Stimulated activated CD4-positive, alpha-beta T cell treated with anti-CD3 and anti-CD28 coated beads, Interleukin-2, amount 100 ng/mL, for 4 hours (primary cell): ENCODE results near the gene SCP2.
"Not testable (repeated sequence)": the region's sequence is repeated elsewhere in the genome, so short reads cannot be mapped to it uniquely, and the experiment has no call there.

ENCODE experiments used
- DNase-seq: peaks from one replicate; pipeline ENCODE4 v3.0.0-alpha.2; 2020; ENCODE audit warnings: low read depth

Gene SCP2

DNA sequence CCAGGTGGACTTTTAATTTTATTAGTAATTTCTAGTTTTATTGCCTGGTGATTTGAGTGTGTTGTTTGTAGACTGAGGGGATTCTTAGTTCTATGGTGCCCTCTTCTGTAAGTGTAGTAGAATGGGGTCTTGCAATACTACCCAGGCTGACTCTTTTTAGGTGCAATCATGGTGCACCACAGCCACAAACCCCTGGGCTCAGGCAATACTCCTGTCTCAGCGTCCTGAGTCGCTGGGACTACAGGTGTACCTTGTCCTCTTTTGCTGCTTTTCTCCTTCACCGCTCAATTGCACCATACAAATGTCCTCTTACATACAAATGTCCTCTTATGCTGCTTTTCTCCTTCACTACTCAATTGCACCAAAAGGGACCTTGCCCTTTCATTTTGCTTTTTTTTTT lies 43.1 kb downstream of the SCP2 start:
- DNase-seq: no peak

DNA sequence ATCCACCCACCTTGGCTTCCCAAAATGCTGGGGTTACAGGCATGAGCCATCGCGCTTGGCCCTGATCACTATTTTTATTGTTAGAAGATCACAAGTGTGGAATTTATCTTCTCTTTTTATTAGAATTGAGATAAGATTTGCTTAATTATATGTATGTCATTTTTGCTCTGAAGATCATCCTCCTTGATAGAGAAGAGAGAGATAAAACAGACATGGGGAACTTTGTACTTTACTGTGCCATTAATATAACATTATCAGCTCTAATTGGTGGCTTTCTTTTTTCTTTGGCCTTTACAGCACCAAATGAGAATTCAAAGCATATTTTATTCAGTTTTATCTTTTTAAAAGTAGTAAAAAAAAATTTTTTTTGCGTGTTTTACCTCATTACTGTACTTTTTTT lies 46.8 kb downstream of the SCP2 start:
- no peak for DNase-seq

DNA sequence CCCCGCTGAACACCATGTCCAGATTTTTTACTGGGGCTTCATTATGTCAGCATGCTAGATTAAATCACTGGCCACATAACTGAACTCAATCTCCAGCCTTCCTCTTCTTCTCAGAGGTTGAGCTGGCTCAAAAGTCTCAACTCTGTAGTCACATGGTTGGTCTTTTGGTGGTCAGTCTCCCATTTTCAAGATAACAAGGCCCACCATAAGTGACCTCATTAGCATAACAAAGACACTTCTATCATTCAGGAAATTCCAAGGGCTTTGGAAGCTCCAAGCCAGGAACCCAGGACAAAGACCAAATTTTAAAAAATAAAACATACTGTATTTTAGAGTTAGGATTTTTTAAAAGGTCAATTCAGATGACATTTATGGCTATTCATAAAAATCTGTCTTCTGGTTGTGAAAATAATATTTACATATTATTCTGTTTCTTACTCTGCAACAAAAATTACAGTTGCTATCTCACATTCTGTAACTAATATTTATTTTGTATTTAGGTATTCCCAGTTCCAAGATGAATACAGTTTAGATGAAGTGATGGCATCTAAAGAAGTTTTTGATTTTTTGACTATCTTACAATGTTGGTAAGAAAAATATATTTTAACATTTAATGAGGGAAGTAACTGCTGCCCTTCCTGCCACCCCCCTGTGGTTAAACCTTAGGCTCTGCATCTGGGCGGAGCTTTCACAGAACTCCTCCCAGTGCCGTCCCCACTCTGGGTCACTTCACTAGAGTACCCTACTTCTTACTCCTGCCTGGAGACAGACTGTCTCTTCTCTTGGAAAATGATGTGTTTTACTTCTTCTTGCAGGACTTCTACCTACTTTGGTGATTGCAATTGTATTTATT lies 49.3 kb downstream of the SCP2 start:
- DNase-seq: no peak

DNA sequence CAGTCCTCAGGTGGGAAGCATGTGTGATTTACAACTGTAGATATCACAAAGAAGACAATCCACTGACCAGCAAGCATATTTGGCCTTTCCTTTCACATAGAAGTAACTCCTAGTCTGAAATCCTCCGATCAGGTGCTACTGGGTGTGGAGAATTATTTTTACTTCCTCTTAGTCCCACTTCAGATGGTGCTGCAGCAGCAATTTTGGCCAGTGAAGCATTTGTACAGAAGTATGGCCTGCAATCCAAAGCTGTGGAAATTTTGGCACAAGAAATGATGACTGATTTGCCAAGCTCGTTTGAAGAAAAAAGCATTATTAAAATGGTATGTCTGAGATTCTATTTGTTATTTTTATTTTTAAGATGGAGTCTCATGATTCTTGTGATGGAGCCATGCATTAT lies 51.0 kb downstream of the SCP2 start:
- DNase-seq: no peak

DNA sequence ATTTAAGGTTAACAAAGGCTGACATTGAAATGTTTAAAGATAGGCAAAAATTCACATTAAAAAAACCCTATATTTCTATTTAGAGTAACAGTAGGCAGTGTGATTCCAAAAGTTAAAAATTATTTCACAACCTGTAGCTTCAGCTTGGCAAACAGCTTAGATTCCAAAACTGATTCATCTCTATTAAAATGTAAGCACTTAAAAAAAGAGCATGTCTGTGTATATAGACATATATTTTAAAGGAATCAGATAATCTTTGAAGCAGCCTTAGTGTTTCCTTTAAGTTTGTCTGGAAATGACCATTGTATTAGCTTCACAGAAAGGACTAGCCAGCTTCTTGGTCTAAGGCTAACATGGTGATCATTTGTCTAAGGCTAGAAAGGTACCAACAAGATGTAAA lies 65.7 kb downstream of the SCP2 start:
- not testable (repeated sequence) for DNase-seq

DNA sequence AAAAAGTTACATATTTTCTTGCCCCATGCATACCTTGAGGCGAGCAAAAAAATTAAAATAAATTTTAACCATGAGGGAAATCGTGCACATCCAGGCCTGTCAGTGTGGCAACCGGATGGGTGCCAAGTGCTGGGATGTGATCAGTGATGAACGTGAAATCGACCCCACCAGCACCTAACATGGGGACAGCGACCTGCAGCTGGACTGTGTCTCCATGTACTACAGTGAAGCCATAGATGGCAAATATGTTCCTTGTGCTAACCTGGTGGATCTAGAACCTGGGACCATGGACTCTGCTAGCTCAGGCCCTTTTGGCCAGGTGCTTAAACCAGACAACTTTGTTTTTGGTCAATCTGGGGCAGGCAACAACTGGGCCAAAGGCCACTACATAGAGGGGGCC lies 67.6 kb downstream of the SCP2 start:
- DNase-seq: no peak

DNA sequence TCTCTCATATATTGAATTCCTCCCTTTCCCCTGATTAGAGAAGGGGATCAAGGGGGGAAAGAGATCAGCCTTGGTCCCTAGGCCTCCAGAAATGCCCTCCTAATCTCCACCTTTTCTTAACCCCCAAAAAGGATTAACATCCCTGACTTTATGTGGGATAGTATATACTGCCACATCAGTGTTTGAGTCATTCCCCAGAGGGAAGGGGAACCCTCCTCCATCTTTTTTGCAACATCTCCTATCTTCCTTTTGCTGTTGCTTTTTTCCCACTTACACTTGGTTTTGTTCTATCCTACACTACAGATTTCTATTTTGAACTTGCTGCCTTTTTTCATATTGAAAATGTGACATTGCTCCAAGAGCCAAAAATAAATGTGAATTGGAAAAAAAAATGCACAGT lies 69.6 kb downstream of the SCP2 start:
- no peak for DNase-seq

DNA sequence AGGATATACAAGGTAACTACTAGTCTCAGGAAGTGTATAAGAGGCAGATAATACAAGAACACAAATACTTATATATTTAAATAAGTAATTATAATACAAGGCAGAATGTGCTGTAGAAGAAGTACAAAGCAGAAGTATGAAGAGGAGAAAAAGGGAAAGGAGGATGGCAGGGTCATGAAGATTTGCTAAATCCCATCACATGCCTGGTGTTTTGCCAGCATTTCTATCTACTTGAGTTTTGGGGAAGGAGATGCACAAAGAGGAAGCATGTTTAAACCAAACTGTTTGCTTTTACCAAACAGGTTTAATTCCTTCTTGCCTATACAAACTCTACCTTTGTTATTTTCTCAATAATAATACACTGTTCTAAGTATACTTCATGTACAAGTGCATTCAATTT lies 74.1 kb downstream of the SCP2 start:
- DNase-seq: no peak

DNA sequence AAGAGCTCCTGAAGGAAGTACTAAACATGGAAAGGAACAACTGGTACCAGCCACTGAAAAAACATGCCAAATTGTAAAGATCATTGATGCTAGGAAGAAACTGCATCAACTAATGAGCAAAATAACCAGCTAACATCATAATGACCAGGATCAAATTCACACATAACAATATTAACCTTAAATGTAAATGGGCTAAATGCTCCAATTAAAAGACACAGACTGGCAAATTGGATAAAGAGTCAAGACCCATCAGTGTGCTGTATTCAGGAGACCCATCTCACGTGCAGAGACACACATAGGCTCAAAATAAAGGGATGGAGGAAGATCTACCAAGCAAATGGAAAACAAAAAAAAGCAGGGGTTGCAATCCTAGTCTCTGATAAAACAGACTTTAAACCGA lies 79.5 kb downstream of the SCP2 start:
- not testable (repeated sequence) for DNase-seq

DNA sequence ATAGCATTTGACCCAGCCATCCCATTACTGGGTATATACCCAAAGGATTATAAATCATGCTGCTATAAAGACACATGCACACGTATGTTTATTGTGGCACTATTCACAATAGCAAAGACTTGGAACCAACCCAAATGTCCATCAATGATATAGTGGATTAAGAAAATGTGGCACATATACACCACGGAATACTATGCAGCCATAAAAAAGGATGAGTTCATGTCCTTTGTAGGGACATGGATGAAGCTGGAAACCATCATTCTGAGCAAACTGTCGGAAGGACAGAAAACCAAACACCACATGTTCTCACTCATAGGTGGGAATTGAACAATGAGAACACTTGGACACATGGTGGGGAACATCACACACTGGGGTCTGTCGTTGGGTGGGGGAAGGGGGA lies 83.2 kb downstream of the SCP2 start:
- not testable (repeated sequence) for DNase-seq

DNA sequence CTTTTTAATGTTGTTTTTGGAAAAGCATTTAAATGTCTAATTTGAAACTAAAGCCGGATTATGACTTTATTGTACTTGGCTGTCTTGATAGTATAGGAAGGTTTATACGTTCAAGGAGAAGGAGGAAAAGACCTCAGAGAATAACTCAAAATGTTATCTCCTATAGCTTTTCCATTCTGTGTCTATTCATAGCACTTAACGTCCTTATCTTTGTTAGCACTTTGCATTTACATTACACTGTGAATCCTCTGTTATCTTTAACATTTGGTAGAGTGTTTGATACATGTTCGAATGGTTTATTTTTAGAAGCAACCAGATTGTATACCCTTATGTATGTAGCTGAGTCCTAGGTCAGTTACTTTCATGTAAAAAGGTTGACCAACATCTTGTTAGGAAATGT lies 84.1 kb downstream of the SCP2 start:
- DNase-seq: no peak

DNA sequence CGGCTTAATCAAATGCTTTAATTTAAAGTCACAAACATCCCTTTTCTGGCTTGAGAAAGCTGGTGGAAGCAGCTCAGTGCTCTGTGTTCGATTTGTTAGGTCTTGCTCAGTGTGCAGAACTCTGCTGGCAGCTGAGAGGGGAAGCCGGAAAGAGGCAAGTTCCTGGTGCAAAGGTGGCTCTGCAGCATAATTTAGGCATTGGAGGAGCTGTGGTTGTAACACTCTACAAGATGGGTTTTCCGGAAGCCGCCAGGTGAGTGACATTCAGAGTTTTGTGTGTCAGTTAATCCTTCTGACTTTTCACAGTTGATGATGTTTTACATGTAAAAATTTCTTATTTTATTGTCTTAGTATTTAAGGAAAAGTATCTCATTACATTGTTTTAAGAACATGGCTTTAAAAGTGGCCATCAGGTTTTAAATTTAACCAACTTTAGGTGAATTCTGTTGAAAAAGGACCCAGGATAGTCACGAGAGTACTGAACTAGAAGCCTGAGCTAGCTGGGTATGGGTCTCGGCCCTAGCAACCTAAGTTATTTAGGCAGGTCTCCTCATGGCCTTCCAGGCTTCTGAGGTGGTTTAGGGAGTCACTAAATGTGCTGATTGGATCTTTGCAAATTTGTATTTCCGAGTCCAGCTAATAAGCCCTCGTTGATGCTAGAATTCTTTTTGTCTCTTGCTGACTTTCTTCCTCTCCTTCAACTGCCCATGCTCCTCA lies 87.9 kb downstream of the SCP2 start:
- peak; percentile 61 for DNase-seq

DNA sequence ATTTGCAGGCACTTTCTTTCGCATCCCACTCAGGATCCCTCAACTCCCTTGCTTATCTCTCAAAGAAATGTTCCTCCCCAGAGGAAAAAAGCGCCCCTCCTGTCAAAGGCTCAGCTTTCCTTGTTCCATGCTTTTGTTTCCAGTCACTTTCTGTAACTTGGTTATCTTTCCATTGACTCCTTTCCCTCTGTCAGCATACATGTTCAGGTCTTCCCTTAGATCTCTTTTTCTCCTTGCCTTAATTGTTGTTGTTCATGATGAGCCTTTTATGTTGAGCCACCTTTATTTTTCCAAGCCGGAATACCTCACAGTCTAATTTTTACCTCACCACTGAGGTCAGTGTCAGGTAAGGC lies 88.4 kb downstream of the SCP2 start:
- no peak for DNase-seq

DNA sequence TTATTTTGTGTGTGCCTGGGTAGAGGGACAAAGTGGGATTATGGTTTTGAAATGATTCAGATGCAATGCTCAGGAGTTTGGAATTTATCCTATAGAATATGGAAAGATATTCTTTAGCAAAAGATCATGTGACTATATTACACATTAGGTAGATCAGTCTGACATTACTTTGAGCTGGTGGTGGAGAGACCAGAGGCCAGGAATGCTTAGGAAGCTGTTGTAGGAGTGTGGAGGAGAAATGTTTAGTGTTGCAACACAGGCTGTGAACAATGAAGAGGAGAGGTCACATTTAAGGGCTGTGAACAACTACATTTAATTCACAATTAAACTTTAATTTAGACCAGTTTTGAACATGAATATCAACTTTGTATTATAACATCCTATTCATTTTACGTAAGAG lies 89.6 kb downstream of the SCP2 start:
- DNase-seq: no peak

DNA sequence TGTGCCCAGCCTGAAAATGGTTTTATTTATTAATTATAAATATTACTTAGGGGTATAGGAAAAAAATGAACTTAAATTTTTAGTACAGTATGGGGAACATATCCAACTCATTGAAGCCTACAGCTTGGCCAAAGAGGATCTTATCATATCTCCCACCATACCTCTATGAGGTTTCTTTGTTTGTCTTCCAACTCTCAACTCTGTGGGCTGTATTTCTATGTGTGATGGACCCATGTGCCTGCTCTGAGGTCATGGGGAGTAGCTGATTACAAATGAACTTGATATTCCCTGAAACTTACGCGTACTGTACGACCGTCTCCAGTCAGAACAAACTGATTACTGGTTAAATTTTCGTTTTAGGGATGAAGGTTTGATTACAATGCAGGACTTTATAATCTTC lies 93.5 kb downstream of the SCP2 start:
- no peak for DNase-seq

DNA sequence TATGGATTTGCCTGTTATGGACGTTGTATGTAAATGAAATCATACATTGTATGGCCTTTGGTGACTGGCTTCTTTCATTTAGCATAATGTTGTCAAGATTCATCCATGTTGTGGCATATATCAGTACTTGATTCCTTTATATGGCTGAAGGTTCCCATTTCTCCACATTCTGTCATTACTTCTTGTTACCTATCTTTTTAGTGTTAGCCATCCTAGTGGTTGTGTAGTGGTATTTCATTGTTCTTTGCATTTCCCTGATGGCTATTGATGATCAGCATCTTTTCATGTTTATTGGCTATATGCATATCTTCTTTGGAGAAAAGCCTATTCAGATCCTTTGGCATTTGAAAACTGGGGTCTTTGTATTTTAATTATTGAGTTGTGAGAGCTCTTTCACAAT lies 95.1 kb downstream of the SCP2 start:
- DNase-seq: no peak

DNA sequence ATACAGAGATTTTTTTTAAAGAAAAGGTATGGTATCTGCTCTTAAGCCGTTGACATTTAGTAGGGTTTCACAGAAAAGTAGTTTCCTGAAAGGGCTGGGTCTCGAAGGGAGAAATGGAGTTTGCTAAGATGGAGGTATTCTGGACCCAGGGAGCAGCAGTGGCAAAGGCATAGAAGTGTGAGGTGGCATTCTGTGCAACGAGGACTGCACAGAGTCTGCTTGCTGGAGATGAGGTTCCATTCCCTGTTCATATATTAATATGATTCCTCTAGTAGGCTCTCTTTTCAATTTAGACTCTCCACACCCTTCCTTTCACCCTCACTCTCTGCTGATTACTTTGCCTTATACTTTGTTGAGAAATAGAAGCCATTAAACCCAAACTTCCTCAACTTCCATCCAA lies 96.5 kb downstream of the SCP2 start:
- DNase-seq: no peak

DNA sequence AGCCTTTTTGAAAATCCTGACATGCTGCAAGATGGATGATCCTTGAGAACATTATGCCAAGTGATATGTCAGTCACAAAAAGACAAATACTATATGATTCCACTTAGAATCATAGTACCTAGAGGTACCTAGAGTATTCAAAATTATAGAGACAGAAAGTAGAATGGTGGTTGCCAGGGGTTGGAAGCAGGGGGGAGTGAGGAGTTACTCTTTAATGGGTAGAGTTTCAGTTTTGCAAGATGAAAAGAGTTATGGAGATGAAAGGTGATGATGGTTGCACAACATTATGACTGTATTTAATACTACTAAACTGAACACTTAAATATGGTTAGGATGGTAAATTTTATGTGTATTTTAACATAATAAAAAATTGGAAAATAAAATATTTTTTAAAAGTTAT lies 97.0 kb downstream of the SCP2 start:
- no peak for DNase-seq

DNA sequence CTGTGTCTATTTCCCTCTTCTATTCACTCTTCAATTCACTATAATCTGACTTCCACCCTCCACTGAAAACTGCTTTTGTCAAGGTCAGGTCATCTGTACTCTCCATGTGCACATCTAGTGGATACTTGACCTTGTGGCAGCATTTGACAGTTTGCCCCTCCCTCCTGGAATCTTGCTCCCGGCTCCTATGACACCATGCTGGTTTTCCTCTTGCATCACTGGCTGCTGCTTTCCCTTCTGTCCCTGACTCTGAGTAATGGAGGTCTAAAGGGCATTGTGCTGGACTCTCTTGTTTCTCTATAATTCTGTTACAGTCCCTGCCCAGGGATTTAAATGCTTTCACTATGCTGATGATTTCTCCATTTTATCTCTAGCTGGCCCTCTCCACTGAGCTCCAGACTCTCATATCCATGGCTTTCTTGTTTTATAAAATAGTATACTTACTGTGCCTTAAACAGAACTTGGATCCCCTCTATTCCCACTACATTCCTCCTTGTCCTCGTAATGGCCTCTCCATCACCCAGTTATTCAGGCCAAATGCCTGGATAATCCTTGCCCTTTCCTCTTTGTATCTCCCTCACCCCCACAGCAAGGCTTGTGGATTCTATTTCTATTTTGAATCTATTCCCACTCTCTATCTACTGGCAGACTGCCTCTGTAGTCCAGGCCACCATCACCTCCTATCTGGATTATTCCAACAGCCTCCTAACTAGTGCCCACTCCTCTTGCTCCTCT lies 98.1 kb downstream of the SCP2 start:
- DNase-seq: no peak

DNA sequence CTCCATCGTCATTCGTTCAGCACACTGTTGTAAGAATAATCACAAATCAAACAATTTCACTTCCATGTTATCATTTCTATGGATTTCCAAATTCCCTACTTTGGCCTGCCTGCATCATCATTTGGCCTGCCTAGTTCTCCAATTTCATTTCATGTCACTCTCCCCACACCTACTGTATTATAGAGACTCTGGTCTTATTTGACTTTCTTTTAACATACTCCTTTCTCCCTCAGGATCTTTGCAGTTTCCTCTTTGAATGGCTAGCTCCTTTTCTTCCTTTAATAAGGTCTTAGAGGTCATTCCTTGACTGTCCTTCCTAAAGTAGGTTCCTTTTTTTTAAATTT lies 98.7 kb downstream of the SCP2 start:
- no peak for DNase-seq

DNA sequence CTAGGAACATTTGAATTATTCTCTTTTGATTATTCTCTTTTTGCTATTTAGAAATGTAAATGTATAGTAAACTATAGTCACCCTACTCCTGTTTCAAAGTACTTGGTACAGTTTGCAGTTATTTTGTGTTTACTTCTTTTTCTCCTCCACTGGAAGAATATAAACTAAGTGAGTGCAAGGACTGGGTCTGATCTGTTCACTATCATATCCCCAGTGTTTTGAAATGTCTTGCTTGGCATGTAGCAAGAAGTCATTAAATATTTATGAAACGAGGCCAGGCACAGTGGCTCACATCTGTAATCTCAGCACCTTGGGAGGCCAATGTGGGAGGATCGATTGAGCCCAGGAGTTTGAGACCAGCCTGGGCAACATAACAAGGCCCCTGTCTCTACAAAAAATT lies 99.2 kb downstream of the SCP2 start:
- DNase-seq: no peak

DNA sequence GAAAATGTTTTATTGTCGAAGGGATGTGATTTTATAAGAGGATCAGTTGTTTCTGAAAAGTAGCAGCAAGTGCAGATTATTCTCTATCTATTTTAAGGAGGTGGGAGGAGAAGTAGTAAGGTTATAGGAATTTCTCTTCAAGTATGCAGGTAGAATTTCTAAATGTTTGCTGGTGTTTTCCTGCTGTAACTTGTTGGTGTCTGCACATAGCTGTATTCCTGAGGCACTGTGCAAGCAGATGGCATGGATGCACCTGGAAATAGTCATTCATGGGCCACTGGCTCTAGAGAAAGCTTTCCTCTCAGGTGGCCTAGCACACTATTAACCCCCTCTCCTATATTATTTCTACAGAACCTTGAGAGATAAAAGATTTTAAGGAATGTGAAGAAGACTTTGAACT lies 104.7 kb downstream of the SCP2 start:
- no peak for DNase-seq

DNA sequence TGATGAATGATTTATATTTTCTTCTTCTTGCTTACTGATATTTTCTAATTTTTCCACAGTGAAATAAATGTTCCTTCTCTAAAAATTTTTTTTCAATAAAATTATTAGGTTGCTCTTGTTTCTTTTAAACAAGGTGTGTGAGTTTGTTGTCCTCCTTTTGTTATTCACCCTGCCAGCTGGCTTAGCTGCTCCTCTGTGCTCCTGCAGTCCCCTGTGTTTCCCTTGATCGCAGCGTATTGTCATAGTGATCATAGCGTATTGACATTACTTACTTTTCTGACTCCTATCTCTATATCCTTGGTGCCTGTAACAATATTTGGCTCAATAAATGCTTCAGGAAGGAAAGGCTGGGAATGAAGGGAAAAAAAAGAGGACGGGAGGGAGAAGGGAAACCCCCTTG lies 110.1 kb downstream of the SCP2 start:
- DNase-seq: no peak
